HepG2 (cell line): ENCODE data around the gene MRPL58. TPM values are rescaled to one million over a fixed set of nuclear protein-coding genes. Genes with fewer than 3 reads are reported as not detected.

Experiments
- ELF4 ChIP-seq: sonication (generic); formaldehyde crosslinking; IDR thresholded peaks from 2 replicates; pipeline ENCODE4 v1.5.0; 2020; ENCODE audit warnings: missing genetic modification reagents, mild to moderate bottlenecking, moderate library complexity, borderline replicate concordance
- ETV5 ChIP-seq: IDR thresholded peaks from 2 replicates; pipeline ENCODE4 v1.6.1; 2018; ENCODE audit warnings: missing biosample characterization, missing genetic modification reagents, inconsistent platforms, borderline replicate concordance
- GATA4 ChIP-seq: sonication (generic); IDR thresholded peaks from 2 replicates; pipeline ENCODE4 v1.6.1; 2016; ENCODE audit warnings: antibody characterized with exemption, low read depth, borderline replicate concordance
- HBP1 ChIP-seq: IDR thresholded peaks from 2 replicates; pipeline ENCODE4 v1.6.1; 2016; ENCODE audit warnings: low read depth, control low read depth
- HNRNPL ChIP-seq: fragments of 200-400 bp; formaldehyde crosslinking; IDR thresholded peaks from 2 replicates; pipeline ENCODE4 v1.6.1; 2017; ENCODE audit warnings: mild to moderate bottlenecking, low read depth, low read length
- HNRNPUL1 ChIP-seq: fragments of 200-400 bp; formaldehyde crosslinking; IDR thresholded peaks from 2 replicates; pipeline ENCODE4 v1.6.1; 2017; ENCODE audit warnings: low read depth, mild to moderate bottlenecking, low read length, moderate library complexity
- JARID2 ChIP-seq: sonication (generic); formaldehyde crosslinking; IDR thresholded peaks from 2 replicates; pipeline ENCODE4 v1.8.1; 2023; ENCODE audit warnings: missing genetic modification reagents, inconsistent platforms; ENCODE audit not compliant: insufficient replicate concordance
- MED13 ChIP-seq: sonication (generic); formaldehyde crosslinking; IDR thresholded peaks from 2 replicates; pipeline ENCODE4 v1.5.0; 2020; ENCODE audit warnings: missing genetic modification reagents
- MIER2 ChIP-seq: IDR thresholded peaks from 2 replicates; pipeline ENCODE4 v1.6.1; 2016; ENCODE audit warnings: missing biosample characterization, missing genetic modification reagents
- MXD4 ChIP-seq: IDR thresholded peaks from 2 replicates; pipeline ENCODE4 v1.6.1; 2016; ENCODE audit warnings: mild to moderate bottlenecking, missing biosample characterization, missing genetic modification reagents
- NFKB2 ChIP-seq: sonication (generic); formaldehyde crosslinking; IDR thresholded peaks from 2 replicates; pipeline ENCODE4 v1.4.0; 2020; ENCODE audit warnings: missing genetic modification reagents, borderline replicate concordance
- PCBP1 ChIP-seq: fragments of 200-400 bp; formaldehyde crosslinking; IDR thresholded peaks from 2 replicates; pipeline ENCODE4 v1.6.1; 2017; ENCODE audit warnings: mild to moderate bottlenecking, low read depth, low read length, borderline replicate concordance
- PRMT3 ChIP-seq: sonication (generic); formaldehyde crosslinking; IDR thresholded peaks from 2 replicates; pipeline ENCODE4 v1.8.1; 2022; ENCODE audit warnings: low read depth, mild to moderate bottlenecking, moderate library complexity, missing genetic modification reagents, borderline replicate concordance
- PRPF4 ChIP-seq: fragments of 200-400 bp; formaldehyde crosslinking; IDR thresholded peaks from 2 replicates; pipeline ENCODE4 v1.6.1; 2016; ENCODE audit warnings: low read length, low read depth; ENCODE audit not compliant: poor library complexity, severe bottlenecking
- RFX5 ChIP-seq: IDR thresholded peaks from 2 replicates; pipeline ENCODE4 v1.6.1; 2011; ENCODE audit warnings: low read depth, low read length, improper control_type of control experiment
- SOX6 ChIP-seq, 2 experiments: fragments of 450-650 bp in 1 of 2; sonication (generic) in 1 of 2; formaldehyde crosslinking in 1 of 2; IDR thresholded peaks; 2 replicates each; pipeline versions ENCODE4 v1.4.0 to v1.6.1; 2017 to 2020; ENCODE audit warnings: antibody characterized with exemption in 1 of 2, mild to moderate bottlenecking in 1 of 2, missing genetic modification reagents in 1 of 2
- SRSF1 ChIP-seq: fragments of 200-400 bp; formaldehyde crosslinking; optimal IDR thresholded peaks from 2 replicates; pipeline ENCODE3; 2017; ENCODE audit warnings: mild to moderate bottlenecking, low read depth, low read length, moderate library complexity
- TOE1 ChIP-seq: sonication (generic); formaldehyde crosslinking; IDR thresholded peaks from 2 replicates; pipeline ENCODE4 v1.4.0; 2020; ENCODE audit warnings: mild to moderate bottlenecking, missing genetic modification reagents
- ZBTB1 ChIP-seq: sonication (generic); formaldehyde crosslinking; IDR thresholded peaks from 2 replicates; pipeline ENCODE4 v1.4.0; 2020; ENCODE audit warnings: missing genetic modification reagents, borderline replicate concordance
- ZFP41 ChIP-seq: sonication (generic); formaldehyde crosslinking; IDR thresholded peaks from 2 replicates; pipeline ENCODE4 v1.4.0; 2020; ENCODE audit warnings: mild to moderate bottlenecking, missing genetic modification reagents, borderline replicate concordance
- ZKSCAN1 ChIP-seq: fragments of 150-350 bp; IDR thresholded peaks from 2 replicates; pipeline ENCODE4 v1.6.1; 2014; ENCODE audit warnings: low read length
- ZNF121 ChIP-seq: sonication (generic); formaldehyde crosslinking; IDR thresholded peaks from 2 replicates; pipeline ENCODE4 v1.5.0; 2020; ENCODE audit warnings: mild to moderate bottlenecking, missing genetic modification reagents
- ZNF143 ChIP-seq: sonication (generic); formaldehyde crosslinking; IDR thresholded peaks from 2 replicates; pipeline ENCODE4 v1.4.0; 2020; ENCODE audit warnings: missing genetic modification reagents
- ZNF160 ChIP-seq: sonication (generic); formaldehyde crosslinking; IDR thresholded peaks from 2 replicates; pipeline ENCODE4 v1.8.0; 2022; ENCODE audit warnings: mild to moderate bottlenecking, inconsistent platforms, missing genetic modification reagents
- ZNF446 ChIP-seq: sonication (generic); formaldehyde crosslinking; IDR thresholded peaks from 2 replicates; pipeline ENCODE4 v1.5.0; 2020; ENCODE audit warnings: mild to moderate bottlenecking, missing genetic modification reagents
- ZNF451 ChIP-seq: sonication (generic); formaldehyde crosslinking; IDR thresholded peaks from 2 replicates; pipeline ENCODE4 v1.5.0; 2020; ENCODE audit warnings: mild to moderate bottlenecking, missing genetic modification reagents
- ZNF510 ChIP-seq: sonication (generic); formaldehyde crosslinking; IDR thresholded peaks from 2 replicates; pipeline ENCODE4 v1.4.0; 2020; ENCODE audit warnings: low read depth, mild to moderate bottlenecking, missing genetic modification reagents
- ZNF607 ChIP-seq: sonication (generic); formaldehyde crosslinking; IDR thresholded peaks from 2 replicates; pipeline ENCODE4 v1.5.1; 2020; ENCODE audit warnings: missing genetic modification reagents, mild to moderate bottlenecking, borderline replicate concordance
- ZNF790 ChIP-seq: sonication (generic); formaldehyde crosslinking; IDR thresholded peaks from 2 replicates; pipeline ENCODE4 v1.8.0; 2022; ENCODE audit warnings: missing genetic modification reagents, mild to moderate bottlenecking, borderline replicate concordance
- ZSCAN20 ChIP-seq: sonication (generic); formaldehyde crosslinking; IDR thresholded peaks from 2 replicates; pipeline ENCODE4 v1.4.0; 2020; ENCODE audit warnings: missing genetic modification reagents, mild to moderate bottlenecking, borderline replicate concordance
- polyA plus RNA-seq, 8 experiments: library from polyadenylated mRNA; depleted of rRNA in 3 of 8; stranded (reverse) in 7 of 8; unstranded in 1 of 8; fragments of >200 nt; fragmentation: Illumina TruSeq in 4 of 8; extraction: Trizol in 4 of 8; gene quantifications; 2 replicates each; pipeline versions ENCODE4 v1.2.1 to v1.2.3, GENCODE V29; 2011 to 2016; ENCODE audit warnings: low read depth in 4 of 8, missing spikeins in 1 of 8, mixed read lengths in 1 of 8; ENCODE audit not compliant: insufficient read depth in 1 of 8
- total RNA-seq, 5 experiments: library from RNA; depleted of rRNA; stranded (reverse); fragments of >200 nt; fragmentation: Illumina TruSeq; extraction: Trizol; gene quantifications; 2 replicates each; pipeline ENCODE4 v1.2.3, GENCODE V29; 2016; ENCODE audit warnings: low read depth in 1 of 5

The MRPL58 gene
- total and polyA plus RNA-seq, 2 of the 13 experiments (the other 11 are each of a cell fraction or from before 2014, with no cell fraction given): 44.9 to 68.9 TPM

- TF ChIP-seq ZNF607 (CRISPR knock-in tag) (no peak; the same call in 1 of the 2 replicates), ZNF160 (CRISPR knock-in tag) (0 out of 2 replicates have a peak, but pooled peaks have one; percentile 19), NFKB2 (CRISPR knock-in tag) (peak; percentile 71; the same call in 1 of the 2 replicates), ZNF121 (CRISPR knock-in tag) (no peak), SOX6 (IDR thresholded peaks at IDR 0.05) (no peak), SOX6 (CRISPR knock-in tag; IDR thresholded peaks at IDR 0.05) (peak; percentile 62), JARID2 (CRISPR knock-in tag) (peak; percentile 99), GATA4 (no peak), ZNF143 (CRISPR knock-in tag) (peak; percentile 48; the same call in 1 of the 2 replicates), ZSCAN20 (peak; percentile 63; the same call in 1 of the 2 replicates), MXD4 (CRISPR knock-in tag) (peak; percentile 70), ELF4 (CRISPR knock-in tag) (no peak), MED13 (CRISPR knock-in tag) (no peak), HBP1 (peak; percentile 81), ZNF510 (peak; percentile 90), ZNF446 (CRISPR knock-in tag) (no peak), ZKSCAN1 (peak; percentile 68), MIER2 (CRISPR knock-in tag) (peak; percentile 75), PCBP1 (no peak), PRMT3 (CRISPR knock-in tag) (no peak), PRPF4 (peak; percentile 95), ZBTB1 (CRISPR knock-in tag) (no peak), HNRNPUL1 (no peak), HNRNPL (0 out of 2 replicates have a peak, but pooled peaks have one; percentile 27), TOE1 (peak; percentile 98), ETV5 (peak; percentile 73; the same call in 1 of the 2 replicates), ZNF451 (CRISPR knock-in tag) (peak; percentile 47; the same call in 1 of the 2 replicates), SRSF1 (peak; percentile 45), ZFP41 (CRISPR knock-in tag) (no peak; the same call in 1 of the 2 replicates), ZNF790 (CRISPR knock-in tag) (no peak), RFX5 (no peak)
These were observed 21.1 kb downstream of the MRPL58 start (continued) for GRCh38 chr17:75033346-75034235.
